HS-5 (cell line): ENCODE data around the gene VPS26A.
"Not testable (repeated sequence)": the region's sequence is repeated elsewhere in the genome, so short reads cannot be mapped to it uniquely, and the experiment has no call there.

Experiments
- DNase-seq: peaks from one replicate; pipeline ENCODE4 v3.0.0-alpha.2; 2012; ENCODE audit warnings: low read depth

The VPS26A gene

DNA sequence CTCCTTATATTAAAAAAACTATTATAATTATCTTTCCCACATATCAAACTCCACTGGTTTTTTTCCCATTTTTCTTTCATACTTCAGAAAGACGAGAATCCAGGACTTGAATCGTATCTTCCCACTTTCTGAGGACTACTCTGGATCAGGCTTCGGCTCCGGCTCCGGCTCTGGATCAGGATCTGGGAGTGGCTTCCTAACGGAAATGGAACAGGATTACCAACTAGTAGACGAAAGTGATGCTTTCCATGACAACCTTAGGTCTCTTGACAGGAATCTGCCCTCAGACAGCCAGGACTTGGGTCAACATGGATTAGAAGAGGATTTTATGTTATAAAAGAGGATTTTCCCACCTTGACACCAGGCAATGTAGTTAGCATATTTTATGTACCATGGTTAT lies 20.2 kb upstream of the VPS26A start:
- no peak for DNase-seq

DNA sequence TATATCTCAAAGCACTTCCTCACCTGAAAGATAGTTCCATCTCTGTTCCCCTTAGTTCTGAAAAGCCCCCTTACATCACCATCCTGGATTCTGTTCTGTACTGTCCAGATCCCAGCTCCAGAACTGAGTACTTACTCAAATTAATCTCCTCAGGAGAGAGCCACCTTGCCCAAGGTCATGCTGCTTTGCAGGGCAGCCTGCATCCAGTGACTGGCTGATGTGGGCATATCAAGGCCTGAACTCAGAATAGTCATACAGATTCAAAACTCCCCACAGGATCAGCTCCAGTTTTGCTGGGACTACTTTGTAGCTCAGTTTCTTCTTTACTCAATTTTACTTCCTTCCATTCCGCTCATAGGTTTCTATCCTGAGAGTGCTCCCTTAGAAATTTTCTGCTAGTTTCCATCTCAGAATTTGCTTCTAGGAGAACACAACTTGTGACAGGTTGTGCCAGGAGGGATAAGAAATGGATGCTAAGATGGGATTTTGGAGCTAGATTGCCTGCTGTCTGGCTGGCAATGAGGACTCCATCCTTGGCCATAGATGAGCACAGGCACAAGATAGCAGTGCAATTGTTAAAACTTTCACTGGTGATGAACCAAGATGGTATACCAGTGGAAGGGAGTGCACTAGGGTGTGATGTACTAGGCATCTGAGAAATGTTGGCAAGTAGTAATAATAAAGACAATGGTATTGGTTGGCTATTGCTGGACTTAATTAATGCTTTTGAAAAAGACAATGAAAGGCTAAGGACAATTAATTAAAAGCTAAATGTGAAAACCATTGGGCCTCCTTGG lies 18.8 kb upstream of the VPS26A start:
- DNase-seq: no peak

DNA sequence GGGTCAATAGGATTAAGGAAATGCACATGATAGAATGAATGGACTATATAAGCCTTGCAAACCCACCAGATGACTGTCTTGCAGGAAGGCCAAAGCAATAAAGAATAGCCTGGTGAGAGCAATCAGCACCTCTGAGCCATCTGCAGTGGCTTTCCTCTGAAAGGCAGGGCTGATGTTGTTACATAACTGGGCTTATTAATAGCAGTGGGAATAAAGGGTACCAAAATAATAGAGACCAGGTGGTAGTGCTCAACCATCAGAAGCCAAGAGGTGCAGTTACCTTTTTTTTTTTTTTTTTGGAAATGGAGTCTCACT lies 16.8 kb upstream of the VPS26A start:
- no peak for DNase-seq

DNA sequence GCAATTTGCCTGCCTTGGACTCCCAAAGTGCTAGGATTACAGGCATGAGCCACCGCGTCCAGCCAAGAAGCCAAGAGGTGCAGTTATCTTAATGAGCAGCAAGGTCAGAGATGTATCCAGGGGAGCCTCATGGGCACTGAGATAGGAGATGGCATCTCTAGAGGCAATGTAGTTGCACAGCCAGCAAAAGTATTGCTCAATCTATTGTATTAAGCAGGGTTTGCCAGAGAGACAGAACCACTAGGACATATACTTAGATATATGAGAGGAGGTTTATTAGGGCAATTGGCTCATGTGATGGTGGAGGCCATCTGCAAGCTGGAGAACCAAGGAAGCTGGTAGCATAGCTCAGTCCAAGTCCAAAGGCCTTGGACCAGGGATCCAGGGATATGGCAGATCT lies 16.3 kb upstream of the VPS26A start:
- DNase-seq: no peak

DNA sequence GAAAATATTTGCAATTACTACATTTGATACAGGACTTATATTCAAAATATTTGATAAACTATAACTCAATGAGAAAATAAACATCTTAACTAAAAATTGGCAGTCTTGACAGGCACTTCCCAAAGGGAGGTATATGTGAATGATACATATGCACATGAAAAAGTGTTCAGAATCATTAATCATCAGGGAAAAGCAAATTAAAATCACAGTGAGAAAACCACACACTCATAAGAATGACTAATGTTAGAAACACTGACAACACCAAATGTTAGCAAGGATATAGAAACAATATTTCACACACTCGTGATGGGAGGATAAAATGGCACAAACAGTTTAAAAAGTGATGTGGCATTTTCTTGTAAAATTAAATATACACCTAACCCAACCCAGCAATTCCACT lies 4.1 kb upstream of the VPS26A start:
- no peak for DNase-seq

DNA sequence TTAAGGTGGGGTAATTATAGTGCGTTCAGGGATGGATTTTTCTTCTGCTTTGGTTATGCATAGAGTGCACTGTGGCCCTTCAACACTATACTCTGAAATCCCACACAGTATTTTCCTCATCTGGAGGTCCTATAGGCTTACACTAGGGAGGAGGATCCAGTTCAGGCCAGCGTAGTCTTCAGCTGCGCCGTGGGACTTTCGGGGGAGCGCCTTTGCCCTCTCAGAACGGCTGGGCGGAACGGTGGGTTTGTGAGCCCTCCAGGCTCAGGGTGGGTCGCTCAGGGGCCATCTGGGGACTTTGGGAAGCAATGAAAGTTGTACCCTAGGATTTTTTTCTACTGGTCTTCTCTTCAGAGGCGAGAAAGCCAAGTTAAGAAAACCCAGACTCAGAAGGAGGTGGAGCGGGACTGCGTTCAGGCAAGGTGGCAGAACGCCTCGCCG lies 652 bp upstream of the VPS26A start:
- no peak for DNase-seq

DNA sequence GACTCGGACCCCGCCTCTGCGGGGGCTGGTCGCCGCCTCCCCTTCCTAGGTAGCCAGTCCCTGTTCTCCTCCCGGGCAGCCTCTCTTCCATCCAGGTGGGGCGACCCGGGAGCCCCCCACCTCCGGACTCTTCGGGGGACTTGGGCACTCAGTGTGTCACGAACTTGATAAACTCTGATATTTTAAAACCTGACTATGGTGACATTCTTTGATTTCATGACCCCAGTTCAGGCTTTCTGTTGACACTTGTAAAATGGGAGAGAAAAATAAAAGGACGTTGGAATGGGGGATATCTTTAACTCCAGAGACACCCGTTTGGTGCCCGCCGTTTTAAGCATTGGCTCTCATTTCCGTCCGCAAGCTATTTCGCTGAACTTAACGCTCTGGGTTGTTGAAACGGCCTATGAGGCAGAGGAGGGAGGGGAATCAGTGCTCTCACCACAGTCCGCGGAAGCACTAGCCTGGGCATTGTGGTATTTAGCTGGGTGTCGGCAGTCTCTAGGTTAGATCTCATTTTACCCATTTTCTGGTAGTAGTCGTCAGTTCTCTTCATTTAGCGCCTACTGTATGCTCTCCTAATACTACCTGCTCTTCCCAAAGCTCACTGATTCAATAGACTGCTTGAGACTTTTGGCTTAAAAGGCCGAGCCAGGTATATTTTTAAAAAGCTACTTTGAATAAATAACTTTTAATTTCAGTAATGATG lies 738 bp downstream of the VPS26A start:
- peak; percentile 29 for DNase-seq

DNA sequence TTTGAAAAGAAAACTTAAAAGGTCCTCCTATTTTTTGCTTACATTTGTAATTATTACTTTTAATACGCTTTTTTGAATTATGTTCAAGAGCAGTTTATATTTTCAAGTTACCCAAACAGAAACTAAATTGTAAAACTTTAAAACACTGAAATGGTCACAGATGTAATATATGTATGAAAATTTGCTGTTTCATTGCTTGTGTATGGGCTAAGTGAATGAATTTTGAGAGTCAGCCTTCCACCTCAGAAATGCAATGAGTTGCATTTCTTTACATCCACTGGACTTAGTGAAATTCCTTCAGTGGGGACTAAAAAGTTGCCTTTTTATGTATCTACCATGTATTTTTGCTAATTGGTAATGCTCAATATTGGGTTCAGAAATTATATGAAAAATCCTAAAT lies 1.6 kb downstream of the VPS26A start:
- DNase-seq: no peak

DNA sequence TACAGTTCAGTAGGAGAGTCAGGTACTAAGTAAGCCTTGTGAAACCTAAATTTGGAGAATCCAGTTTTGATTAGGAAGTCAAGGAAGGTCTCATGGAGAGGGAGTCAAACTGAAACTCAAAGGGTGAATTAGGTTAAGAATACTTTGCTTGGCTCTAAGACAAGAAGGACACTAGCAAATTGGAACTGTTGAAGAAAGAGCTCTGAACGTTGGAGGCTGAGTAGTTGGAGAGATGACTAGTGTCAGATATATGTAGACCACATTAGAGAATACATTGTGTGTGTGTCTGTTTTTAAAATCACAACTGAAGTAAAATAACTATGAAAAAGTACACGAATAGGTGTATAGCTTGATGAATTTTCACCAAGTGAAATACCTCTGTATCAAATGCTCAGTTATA lies 6.3 kb downstream of the VPS26A start:
- no peak for DNase-seq

DNA sequence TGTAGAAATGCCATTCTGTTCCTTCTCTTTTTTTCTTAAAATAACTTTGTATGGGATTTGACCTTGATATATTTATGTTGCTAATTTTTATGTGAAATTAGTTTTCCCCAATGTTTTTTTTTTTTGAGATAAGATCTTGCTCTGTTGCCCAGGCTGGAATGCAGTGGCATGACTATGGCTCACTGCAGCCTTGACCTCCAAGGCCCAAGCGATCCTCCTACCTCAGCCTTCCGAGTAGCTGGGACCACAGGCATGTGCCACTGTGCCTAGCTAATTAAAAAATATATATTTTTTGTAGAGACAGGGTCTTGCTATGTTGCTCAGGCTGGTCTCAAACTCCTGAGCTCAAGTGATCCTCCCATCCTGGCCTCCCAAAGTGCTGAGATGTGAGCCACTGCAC lies 16.0 kb downstream of the VPS26A start:
- DNase-seq: no peak

DNA sequence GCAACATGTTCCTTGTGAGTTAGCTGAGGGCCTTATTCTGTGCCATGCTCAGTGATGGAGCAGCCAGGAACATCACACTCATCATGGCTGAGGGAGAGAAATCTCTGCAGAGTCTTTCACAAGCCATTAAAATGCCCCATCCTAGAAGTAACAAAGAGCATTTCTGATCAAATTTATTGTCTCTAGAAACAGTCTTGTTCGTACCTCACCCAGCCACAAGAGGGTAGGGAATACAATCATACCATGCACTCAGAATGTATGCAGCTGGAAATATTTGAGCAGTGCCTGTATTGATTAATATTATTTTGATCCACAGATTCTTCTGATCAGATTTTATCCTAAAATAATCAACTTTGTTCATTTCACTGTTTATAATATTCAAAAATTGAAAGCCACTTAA lies 17.3 kb downstream of the VPS26A start:
- no peak for DNase-seq

DNA sequence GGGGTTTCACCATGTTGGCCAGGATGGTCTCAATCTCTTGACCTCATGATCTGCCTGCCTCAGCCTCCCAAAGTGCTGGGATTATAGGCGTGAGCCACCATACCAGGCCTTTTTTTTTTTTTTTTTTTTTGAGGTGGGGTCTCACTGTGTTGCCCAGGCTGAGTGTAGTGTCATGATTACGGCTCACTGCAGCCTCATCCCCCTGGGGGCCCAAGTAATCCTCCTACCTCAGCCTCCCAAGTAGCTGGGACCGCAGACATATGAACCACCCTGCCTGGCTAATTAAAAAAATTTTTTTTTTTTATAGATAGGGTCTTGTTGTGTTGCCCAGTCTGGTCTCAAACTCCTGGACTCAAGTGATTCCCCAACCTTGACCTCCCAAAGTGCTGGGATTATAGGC lies 18.1 kb downstream of the VPS26A start:
- not testable (repeated sequence) for DNase-seq

DNA sequence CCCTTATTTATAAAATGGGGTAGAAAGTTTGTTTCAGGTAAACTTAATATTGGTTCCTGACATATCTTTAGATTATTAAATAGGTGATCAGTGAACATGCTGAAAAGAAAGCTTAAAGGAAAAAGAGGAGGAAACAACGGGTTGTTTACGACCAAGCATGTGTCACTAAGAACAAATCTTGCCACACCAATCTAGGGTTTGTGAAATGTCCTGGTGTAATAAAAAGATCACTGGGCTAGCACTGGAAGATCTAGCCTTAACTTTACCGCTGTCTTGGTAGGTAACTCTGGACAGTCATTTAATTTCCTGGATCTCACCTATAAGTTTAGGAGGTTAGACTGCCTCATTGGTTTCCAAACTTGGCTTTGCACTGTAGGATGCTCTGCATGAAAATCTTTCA lies 19.0 kb downstream of the VPS26A start:
- no peak for DNase-seq

DNA sequence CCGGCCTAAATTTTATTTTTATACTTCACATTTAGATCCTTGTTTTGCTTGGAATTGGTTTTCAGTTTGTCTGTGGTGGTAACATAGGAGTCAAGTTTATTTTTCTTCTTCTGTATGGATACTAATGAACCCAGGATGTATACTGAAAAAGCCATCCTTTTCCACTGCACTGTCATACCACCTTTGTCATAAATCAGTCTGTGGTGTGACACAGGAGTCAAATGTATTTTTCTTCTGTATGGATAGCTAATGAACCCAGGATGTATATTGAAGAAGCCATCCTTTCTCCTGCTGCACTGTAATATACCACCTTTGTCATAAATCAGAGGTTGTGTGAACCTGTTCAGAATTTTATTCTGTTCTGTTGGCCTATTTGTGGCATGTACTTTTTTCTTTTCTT lies 21.4 kb downstream of the VPS26A start:
- no peak for DNase-seq

DNA sequence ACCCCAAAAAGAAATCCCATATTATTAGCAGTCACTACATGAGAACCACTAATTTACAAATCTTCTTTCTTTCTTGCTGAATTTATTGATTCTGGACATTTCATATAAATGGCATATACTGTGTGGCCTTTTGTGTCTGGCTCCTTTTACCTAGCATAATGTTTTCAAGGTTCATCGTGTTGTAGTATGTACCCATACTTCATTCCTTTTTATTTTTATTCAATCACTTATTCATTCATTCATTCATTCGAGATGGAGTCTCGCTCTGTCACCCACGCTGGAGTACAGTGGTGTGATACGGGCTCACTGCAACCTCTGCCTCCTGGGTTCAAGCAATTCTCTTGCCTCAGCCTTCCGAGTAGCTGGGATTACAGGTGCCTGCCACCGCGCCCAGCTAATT lies 21.9 kb downstream of the VPS26A start:
- DNase-seq: no peak

DNA sequence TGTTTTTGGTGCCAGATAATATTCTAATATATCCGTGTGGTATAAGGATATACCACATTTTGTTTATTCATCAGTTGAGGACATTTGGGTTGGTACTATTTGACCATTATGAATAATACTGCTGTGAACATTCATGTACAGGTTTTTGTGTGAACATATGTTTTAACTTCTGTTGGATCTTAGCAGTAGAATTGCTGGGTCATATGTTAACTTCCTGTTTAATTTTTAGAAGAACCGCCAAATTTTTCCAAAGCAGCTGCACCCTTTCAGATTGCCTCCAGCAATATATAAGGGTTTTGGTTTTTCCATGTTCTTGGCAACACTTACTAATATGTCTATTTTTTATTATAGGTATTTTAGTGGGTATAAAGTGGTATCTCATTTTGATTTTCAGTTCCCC lies 22.8 kb downstream of the VPS26A start:
- DNase-seq: no peak

DNA sequence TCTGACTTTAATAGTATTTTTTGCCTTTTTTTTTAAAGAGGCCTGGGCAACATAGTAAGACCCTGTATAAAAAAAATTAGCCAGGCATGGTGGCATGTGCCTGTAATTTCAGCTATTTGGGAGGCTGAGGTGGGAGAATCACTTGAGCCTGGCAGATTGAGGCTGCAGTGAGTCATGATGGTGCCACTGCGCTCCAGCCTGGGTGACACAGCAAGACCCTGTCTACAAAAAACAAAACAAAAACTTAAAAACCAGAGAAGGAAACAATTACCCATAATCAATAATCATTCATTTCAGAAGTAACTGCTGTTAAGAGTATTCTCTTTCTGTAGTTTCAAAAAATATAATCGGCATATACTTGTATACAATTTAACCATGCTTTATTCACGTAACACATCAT lies 28.0 kb downstream of the VPS26A start:
- no peak for DNase-seq

DNA sequence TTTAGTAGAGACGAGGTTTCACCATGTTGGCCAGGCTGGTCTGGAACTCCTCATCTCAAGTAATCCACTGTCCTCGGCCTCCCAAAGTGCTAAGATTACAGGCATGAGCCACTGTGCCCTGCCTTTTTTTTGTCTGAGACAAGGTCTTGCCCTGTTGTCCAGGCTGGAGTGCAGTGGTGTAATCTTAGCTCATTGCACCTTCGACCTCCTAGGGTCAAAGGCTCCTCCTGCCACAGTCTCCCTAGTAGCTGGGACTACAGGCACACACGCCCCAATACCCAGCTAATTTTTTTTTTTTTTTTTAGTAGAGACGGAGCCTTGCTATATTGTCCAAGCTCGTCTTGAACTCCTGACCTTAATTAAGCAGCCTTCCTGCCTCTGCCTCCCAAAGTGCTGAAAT lies 29.2 kb downstream of the VPS26A start:
- no peak for DNase-seq

DNA sequence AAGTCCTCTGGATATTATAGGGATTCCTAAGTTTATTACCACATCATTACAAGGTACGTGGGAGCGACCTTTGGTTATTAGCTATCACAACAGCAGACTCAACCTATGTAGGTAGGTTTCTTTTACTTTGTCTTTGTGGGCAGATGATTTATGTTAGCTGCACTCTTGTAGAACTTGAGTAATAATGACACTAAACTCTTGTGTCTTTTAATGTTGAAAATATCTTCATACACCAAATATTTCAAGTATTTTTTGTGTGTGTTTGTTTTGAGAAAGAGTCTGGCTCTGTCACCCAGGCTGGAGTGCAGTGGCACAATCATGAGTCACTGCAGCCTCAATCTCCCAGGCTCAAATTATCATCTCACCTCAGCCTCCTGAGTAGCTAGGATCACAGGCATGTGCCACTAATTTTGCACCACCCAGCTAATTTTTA lies 36.8 kb downstream of the VPS26A start:
- peak; percentile 28 for DNase-seq

DNA sequence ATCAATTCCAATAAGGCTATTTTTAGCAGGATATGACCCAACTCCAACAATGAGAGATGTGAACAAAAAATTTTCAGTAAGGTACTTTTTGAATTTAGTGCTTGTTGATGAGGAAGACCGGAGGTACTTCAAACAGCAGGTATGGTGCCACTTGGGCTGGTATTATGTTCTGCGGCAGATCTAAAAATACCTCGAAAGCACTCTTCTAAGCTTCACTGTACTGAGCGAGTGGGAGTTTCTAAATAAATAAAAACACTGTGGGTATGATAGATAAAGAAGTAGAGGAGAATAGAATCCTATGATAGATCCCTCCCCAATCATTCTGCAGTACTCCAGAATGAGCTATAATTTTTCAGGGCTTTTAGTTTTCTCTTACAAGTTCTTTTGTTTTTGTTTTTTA lies 44.5 kb downstream of the VPS26A start:
- DNase-seq: no peak

DNA sequence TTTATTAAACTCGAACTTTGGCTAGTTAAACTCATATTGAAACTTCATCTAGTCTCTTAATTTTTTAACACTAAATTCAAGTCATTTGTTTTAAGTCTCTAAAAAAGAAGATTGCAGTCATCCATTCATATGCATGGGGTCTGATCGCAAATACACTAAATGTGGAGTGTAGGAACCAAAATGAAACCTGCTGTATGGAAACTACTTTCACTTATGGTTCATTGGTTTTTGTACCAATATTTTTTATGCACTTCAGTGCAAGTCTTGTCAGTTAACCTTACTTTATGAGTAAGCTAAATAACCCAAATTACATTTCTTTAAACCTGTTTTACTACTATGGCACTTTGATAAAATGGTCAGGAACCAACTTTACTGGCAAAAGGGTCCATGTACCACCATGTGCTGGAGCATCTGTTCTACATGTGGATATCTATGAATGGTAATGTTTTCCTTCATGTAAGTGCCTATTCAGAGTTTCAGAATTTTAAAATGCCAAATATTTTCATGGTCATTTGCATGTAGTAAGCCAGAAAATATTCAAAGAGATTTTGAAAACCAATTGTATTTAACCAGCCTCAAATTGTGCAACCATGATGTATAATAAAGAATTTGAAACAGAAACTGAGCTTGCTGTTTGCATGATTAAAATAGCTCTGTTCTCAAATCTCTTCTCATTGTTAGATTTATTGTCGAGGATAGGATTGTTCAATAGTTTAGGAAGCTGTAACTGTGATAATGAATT lies 48.4 kb downstream of the VPS26A start:
- peak; percentile 59 for DNase-seq

DNA sequence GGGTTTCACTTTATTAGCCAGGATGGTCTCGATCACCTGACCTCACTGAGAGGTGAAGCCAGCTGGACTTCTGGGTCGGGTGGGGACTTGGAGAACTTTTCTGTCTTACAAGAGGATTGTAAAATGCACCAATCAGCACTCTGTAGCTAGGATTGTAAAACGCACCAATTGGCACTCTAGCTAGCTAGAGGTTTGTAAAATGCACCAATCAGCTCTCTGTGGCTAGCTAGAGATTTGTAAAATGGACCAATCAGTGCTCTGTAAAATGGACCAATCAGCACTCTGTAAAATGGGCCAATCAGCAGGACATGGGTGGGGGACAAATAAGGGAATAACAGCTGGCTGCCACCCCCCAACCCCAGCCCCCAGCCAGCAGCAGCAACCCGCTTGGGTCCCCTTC lies 51.3 kb downstream of the VPS26A start:
- DNase-seq: not testable (repeated sequence)

DNA sequence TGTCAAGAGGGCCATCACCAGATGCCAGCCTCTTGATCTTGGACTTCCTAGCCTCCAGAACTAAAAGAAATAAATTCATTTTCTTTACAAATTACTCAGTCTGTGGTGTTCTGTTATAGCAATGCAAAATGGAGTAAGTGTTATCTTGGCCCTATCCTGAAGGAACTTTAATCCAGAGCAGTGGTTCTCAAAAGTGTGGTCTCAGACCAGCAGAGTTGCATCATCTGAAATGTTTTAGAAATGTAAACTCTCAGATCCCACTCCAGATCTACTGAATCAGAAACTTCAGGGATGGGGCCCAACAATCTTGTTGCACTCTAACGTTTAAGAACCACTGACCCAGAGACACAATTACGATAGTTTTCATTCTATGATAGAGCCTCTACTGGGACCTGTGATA lies 52.8 kb downstream of the VPS26A start:
- DNase-seq: no peak
